Heart left ventricle (tissue), 13 donors: ENCODE results near the gene PIAS2.

Experiments
- POLR2A ChIP-seq, 2 donors: fragments of 450-650 bp; IDR thresholded peaks; one replicate each; pipeline ENCODE4 v1.6.1; 2017; ENCODE audit warnings: antibody characterized with exemption in 2 of 2, mild to moderate bottlenecking in 2 of 2, moderate library complexity in 2 of 2
- TF ChIP-seq, protein P1 (sequence below), 12 donors: fragments of 200-600 bp; sonication (generic) in 4 of 12; IDR thresholded peaks; one replicate each; pipeline versions ENCODE4 v1.5.0 to v1.8.0; 2018 to 2022; ENCODE audit warnings: antibody characterized with exemption in 12 of 12, mild to moderate bottlenecking in 5 of 12
- donor health status: ischemic (EF 13 %, LVEDD 7.1; RV severe dilation, severe dysfunction).
- donor health status: DM: no; HTN: yes; CAD: no.
- donor health status: DM: no; HTN: no; CAD: no.
- donor health status: ischemic (EF 25% LVEDD 6.9; RV normal size, moderate dysfunction).
- donor health status: ischemic (EF 25% LVEDD 5.7; RV mildly dilated, moderate dysfunction).
- donor health status: ischemic (EF 35%, LVEDD 5.7; RV mildly dilated, moderate dysfunction).
- donor health status: nonischemic (EF 11% LVEDD 7.7; RV severe dilation, severe dysfunction).
- donor health status: DM: yes; HTN: yes; CAD: no.
- donor health status: PGD.
- donor health status: ischemic (EF 29% LVEDD 5.4; RV normal size, mild dysfunction).
- donor health status: nonischemic (EF 23%, LVEDD 6.1; RV moderate dilation, normal function).

DNA sequence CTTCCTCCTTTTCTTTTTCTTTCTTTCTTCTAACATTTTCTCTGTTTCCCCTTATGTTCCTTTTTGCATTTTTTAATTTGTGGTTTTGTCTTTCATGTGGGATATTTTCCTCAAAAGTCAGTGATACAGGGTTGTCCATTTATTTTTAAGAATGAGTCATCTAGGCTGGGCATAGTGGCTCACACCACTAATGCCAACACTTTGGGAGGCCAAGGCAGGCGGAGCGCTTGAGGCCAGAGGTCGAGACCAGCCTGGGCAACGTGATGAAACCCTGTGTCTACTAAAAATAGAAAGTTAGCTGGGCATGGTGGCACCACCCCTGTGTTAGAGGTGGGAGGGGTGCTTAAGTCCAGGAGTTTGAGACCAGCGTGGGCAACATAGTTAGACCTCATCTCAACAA is 35.9 kb upstream of the PIAS2 start:
- TF ChIP-seq, protein P1, sequence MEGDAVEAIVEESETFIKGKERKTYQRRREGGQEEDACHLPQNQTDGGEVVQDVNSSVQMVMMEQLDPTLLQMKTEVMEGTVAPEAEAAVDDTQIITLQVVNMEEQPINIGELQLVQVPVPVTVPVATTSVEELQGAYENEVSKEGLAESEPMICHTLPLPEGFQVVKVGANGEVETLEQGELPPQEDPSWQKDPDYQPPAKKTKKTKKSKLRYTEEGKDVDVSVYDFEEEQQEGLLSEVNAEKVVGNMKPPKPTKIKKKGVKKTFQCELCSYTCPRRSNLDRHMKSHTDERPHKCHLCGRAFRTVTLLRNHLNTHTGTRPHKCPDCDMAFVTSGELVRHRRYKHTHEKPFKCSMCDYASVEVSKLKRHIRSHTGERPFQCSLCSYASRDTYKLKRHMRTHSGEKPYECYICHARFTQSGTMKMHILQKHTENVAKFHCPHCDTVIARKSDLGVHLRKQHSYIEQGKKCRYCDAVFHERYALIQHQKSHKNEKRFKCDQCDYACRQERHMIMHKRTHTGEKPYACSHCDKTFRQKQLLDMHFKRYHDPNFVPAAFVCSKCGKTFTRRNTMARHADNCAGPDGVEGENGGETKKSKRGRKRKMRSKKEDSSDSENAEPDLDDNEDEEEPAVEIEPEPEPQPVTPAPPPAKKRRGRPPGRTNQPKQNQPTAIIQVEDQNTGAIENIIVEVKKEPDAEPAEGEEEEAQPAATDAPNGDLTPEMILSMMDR (IDR thresholded peaks at IDR 0.05), result no peak
- TF ChIP-seq POLR2A (IDR thresholded peaks at IDR 0.05), result no peak
